Hepatocyte (in vitro differentiated cells): ENCODE results near the gene CNRIP1. TPM values are rescaled to one million over a fixed set of nuclear protein-coding genes. Genes with fewer than 3 reads are reported as not detected.

Experiments
- DNase-seq: peaks from one replicate; pipeline ENCODE4 v3.0.0-alpha.2; 2016; ENCODE audit warnings: low spot score
- H2AFZ ChIP-seq: fragments of 200-600 bp; sonication (generic); 2 replicates; pipeline ENCODE4 v1.6.0; 2016; ENCODE audit warnings: antibody characterized with exemption, mild to moderate bottlenecking
- H3K27ac ChIP-seq: fragments of 200-600 bp; sonication (generic); 2 replicates; pipeline ENCODE4 v1.5.1; 2016; ENCODE audit warnings: mild to moderate bottlenecking
- H3K27me3 ChIP-seq: fragments of 200-600 bp; sonication (generic); 2 replicates; pipeline ENCODE4 v1.6.1; 2016
- H3K36me3 ChIP-seq: fragments of 200-600 bp; sonication (generic); replicated peaks from 2 replicates; pipeline ENCODE4 v1.5.1; 2016; ENCODE audit warnings: low read depth; ENCODE audit not compliant: insufficient read depth
- H3K4me1 ChIP-seq: fragments of 200-600 bp; sonication (generic); 2 replicates; pipeline ENCODE4 v1.5.1; 2016; ENCODE audit warnings: mild to moderate bottlenecking, moderate library complexity; ENCODE audit not compliant: insufficient read depth
- H3K4me2 ChIP-seq: fragments of 200-600 bp; sonication (generic); 2 replicates; pipeline ENCODE4 v1.6.0; 2016
- H3K4me3 ChIP-seq: fragments of 200-600 bp; sonication (generic); 2 replicates; pipeline ENCODE4 v1.5.1; 2016; ENCODE audit warnings: mild to moderate bottlenecking
- H3K79me2 ChIP-seq: fragments of 200-600 bp; sonication (generic); 2 replicates; pipeline ENCODE4 v1.6.0; 2017; ENCODE audit warnings: mild to moderate bottlenecking
- H3K9me2 ChIP-seq: fragments of 200-600 bp; sonication (generic); replicated peaks from 2 replicates; pipeline ENCODE4 v1.6.0; 2017; ENCODE audit warnings: mild to moderate bottlenecking; ENCODE audit not compliant: insufficient read depth
- H3K9me3 ChIP-seq: fragments of 200-600 bp; sonication (generic); 2 replicates; pipeline ENCODE4 v1.5.1; 2016; ENCODE audit warnings: low read depth, mild to moderate bottlenecking
- H4K20me1 ChIP-seq: fragments of 200-600 bp; sonication (generic); 2 replicates; pipeline ENCODE4 v1.6.0; 2016; ENCODE audit warnings: mild to moderate bottlenecking; ENCODE audit not compliant: insufficient read depth, poor library complexity, severe bottlenecking
- EZH2 ChIP-seq: fragments of 200-600 bp; sonication (generic); IDR thresholded peaks from 2 replicates; pipeline ENCODE4 v1.6.1; 2016; ENCODE audit warnings: antibody characterized with exemption, mild to moderate bottlenecking, borderline replicate concordance
- EZH2phosphoT487 ChIP-seq: fragments of 200-600 bp; sonication (generic); IDR thresholded peaks from one replicate; pipeline ENCODE4 v1.6.1; 2018; ENCODE audit warnings: antibody characterized with exemption, mild to moderate bottlenecking, low read depth, moderate library complexity; ENCODE audit not compliant: unreplicated experiment, severe bottlenecking
- WGBS: methylation state at CpG from one replicate; pipeline ENCODE4 v1.1.6; 2016; ENCODE audit warnings: low lambda C conversion rate; ENCODE audit errors: missing lambda C conversion rate; 5-methylcytosine and 5-hydroxymethylcytosine counted together
- polyA plus RNA-seq: library from polyadenylated mRNA; unstranded; fragments of >200 nt; fragmentation: Nextera tagmentation; extraction: Ambion mirVana; gene quantifications from 2 replicates; pipeline ENCODE4 v1.2.1, GENCODE V29; 2016
- total RNA-seq: library from RNA; depleted of rRNA; stranded (reverse); fragments of >200 nt; gene quantifications from 2 replicates; pipeline ENCODE4 v1.2.3, GENCODE V29; 2014
- TF ChIP-seq, protein P1 (sequence below): fragments of 200-600 bp; sonication (generic); IDR thresholded peaks from 2 replicates; pipeline ENCODE4 v1.5.1; 2016; ENCODE audit warnings: antibody characterized with exemption, mild to moderate bottlenecking; ENCODE audit not compliant: poor library complexity

CNRIP1 gene
- total and polyA plus RNA-seq, 2 experiments from 2014 or later = 3.1 to 5.8 TPM

DNA sequence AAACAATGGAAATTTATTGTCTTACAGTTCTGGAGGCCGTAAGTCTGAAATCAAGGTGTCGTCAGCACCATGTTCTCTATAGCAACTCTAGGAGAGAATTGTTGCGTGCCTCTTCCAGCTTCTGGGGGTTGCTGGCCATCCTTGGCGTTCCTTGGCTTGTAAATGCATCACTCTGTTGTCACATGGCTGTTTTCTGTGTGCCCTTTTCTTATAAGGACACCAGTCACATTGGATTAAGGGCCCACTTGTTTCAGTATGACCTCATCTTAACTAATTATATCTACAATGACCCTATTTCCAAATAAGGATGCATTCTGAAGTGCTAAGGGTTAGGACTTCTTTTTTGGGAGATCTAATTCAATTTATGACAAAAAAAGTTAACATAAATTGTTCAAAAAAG lies 44.0 kb upstream of the CNRIP1 start:
- H3K4me2 ChIP-seq = no peak overlapping the region
- DNase-seq = no peak
- no peaks in the 10 kb centered on the region for H3K27me3 ChIP-seq
- H4K20me1 ChIP-seq = no peaks in the 10 kb centered on the region
- H3K9me2 ChIP-seq = no peaks in the 10 kb centered on the region
- H2AFZ ChIP-seq = no peak overlapping the region
- H3K4me1 ChIP-seq = no peaks in the 10 kb centered on the region
- no peaks in the 10 kb centered on the region for H3K36me3 ChIP-seq
- H3K27ac ChIP-seq = no peak overlapping the region
- WGBS = 96% methylated on average over 4 of the region's 4 CpGs
- H3K79me2 ChIP-seq = no peaks in the 10 kb centered on the region
- H3K9me3 ChIP-seq = no peaks in the 10 kb centered on the region
- H3K4me3 ChIP-seq = no peak overlapping the region
- TF ChIP-seq, protein P1, sequence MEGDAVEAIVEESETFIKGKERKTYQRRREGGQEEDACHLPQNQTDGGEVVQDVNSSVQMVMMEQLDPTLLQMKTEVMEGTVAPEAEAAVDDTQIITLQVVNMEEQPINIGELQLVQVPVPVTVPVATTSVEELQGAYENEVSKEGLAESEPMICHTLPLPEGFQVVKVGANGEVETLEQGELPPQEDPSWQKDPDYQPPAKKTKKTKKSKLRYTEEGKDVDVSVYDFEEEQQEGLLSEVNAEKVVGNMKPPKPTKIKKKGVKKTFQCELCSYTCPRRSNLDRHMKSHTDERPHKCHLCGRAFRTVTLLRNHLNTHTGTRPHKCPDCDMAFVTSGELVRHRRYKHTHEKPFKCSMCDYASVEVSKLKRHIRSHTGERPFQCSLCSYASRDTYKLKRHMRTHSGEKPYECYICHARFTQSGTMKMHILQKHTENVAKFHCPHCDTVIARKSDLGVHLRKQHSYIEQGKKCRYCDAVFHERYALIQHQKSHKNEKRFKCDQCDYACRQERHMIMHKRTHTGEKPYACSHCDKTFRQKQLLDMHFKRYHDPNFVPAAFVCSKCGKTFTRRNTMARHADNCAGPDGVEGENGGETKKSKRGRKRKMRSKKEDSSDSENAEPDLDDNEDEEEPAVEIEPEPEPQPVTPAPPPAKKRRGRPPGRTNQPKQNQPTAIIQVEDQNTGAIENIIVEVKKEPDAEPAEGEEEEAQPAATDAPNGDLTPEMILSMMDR = no peak
- TF ChIP-seq EZH2 = no peak
- TF ChIP-seq EZH2phosphoT487 = no peak

DNA sequence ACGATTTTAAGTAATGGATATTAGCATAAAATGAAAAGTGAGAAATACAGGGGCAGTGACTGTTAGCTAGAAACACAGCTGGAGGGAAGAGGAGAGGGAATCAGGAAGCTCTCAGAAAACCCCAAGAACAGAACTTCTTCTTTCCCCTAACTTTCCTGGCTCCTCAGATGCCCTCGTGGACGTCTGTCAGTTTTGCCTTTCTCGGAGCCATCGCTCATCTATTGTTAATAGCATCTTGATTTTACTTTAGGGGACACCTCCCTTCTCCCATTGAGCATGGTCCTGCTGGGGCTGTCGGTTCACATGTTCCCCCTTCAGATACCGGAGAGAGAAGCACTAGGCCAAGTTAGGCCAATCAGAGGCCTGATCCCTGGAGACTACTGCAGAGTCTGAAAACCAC lies 43.0 kb upstream of the CNRIP1 start:
- Histone ChIP-seq H3K36me3 (no peaks in the 10 kb centered on the region), H2AFZ (no peak overlapping the region), H3K4me3 (no peak overlapping the region), H3K4me2 (no peak overlapping the region), H3K9me3 (no peaks in the 10 kb centered on the region), H3K27me3 (no peaks in the 10 kb centered on the region), H3K79me2 (no peaks in the 10 kb centered on the region), H3K27ac (no peak overlapping the region), H4K20me1 (no peaks in the 10 kb centered on the region), H3K9me2 (no peaks in the 10 kb centered on the region), H3K4me1 (no peaks in the 10 kb centered on the region)
- TF ChIP-seq EZH2phosphoT487 (no peak), EZH2 (no peak)
- TF ChIP-seq, protein P1 = no peak
- no peak for DNase-seq
- 95% methylated on average over 7 of the region's 7 CpGs for WGBS

DNA sequence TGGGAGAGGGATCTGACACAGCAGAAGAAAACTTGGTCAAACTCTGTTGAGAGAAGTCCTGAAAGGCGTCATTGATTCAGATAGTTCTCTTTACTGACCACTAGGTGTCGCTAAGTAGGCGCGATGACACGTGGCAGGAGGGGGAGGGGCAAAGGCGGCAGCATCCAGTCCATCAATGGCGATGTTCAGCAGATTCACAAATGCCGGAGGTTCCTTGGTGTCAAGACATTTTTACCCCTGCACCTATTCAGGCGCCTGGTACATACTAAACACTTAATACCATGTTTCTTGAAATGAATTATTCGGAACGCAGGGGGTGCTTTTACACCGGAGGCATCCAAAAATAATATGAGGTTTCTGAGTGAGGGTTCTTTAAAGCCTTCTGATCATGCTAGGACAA lies 42.3 kb upstream of the CNRIP1 start:
- TF ChIP-seq, protein P1 = peak; percentile 59
- no peak for TF ChIP-seq EZH2

DNA sequence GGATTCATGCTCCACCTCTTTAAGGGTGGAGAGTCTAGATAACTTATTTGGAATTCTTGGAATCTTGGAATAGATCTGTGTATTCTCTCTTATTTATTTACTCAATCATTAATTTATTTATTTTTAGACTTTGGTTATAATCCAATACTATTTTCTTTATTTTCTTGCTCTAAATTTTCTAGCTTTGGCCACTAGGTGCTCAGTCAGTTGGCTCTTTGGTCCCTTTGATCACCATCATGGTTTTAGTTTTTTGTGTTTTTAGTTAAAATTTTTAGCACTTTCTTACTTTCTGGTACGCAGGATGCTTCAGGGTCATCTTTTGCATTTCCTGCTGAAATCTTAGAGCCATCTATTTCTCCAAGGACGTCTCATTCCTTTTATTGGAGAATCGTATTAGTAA lies 40.1 kb upstream of the CNRIP1 start:
- Histone ChIP-seq H3K79me2 (no peaks in the 10 kb centered on the region), H3K27me3 (no peaks in the 10 kb centered on the region), H3K27ac (no peak overlapping the region), H3K9me3 (no peaks in the 10 kb centered on the region), H2AFZ (no peak overlapping the region), H3K9me2 (no peaks in the 10 kb centered on the region), H3K4me1 (no peaks in the 10 kb centered on the region), H3K4me3 (no peak overlapping the region), H3K36me3 (no peaks in the 10 kb centered on the region), H3K4me2 (no peak overlapping the region), H4K20me1 (no peaks in the 10 kb centered on the region)
- 82% methylated on average over 3 of the region's 3 CpGs for WGBS
- TF ChIP-seq, protein P1 = no peak
- no peak for DNase-seq

More for the DNA sequence above, 42.3 kb upstream of the CNRIP1 start:
- 33% methylated on average over 12 of the region's 12 CpGs for WGBS
- Histone ChIP-seq H3K9me3 (no peaks in the 10 kb centered on the region), H3K9me2 (no peaks in the 10 kb centered on the region), H3K36me3 (no peaks in the 10 kb centered on the region), H4K20me1 (no peaks in the 10 kb centered on the region), H3K27ac (no peak overlapping the region), H3K4me3 (no peak overlapping the region), H3K27me3 (no peaks in the 10 kb centered on the region), H3K79me2 (no peaks in the 10 kb centered on the region), H3K4me2 (no peak overlapping the region), H2AFZ (peak overlapping the region; percentile 21), H3K4me1 (no peaks in the 10 kb centered on the region)
- peak; percentile 78 for DNase-seq
